Transverse colon (tissue), 4 donors: ENCODE results near the gene PCSK1N. TPM values are rescaled to one million over a fixed set of nuclear protein-coding genes. Genes with fewer than 3 reads are reported as not detected.

Source experiments
- DNase-seq: peaks from one replicate; pipeline ENCODE4 v3.0.0-alpha.2; 2019
- H3K27ac ChIP-seq, 4 donors: fragments of 200-600 bp; sonication (generic); 2 replicates each; pipeline ENCODE4 v1.5.1; 2016 to 2018; ENCODE audit warnings: inconsistent platforms in 4 of 4
- H3K27me3 ChIP-seq: fragments of 200-600 bp; sonication (generic); 2 replicates; pipeline ENCODE4 v1.5.1; 2017; ENCODE audit warnings: inconsistent platforms
- H3K36me3 ChIP-seq, 4 donors: fragments of 200-600 bp; sonication (generic); 2 replicates each; pipeline ENCODE4 v1.5.1; 2017 to 2019; ENCODE audit warnings: inconsistent platforms in 4 of 4
- H3K4me1 ChIP-seq, 4 donors: fragments of 200-600 bp; sonication (generic); 2 replicates each; pipeline ENCODE4 v1.5.1; 2017 to 2020; ENCODE audit warnings: inconsistent platforms in 4 of 4
- H3K4me3 ChIP-seq, 4 donors: fragments of 200-600 bp; sonication (generic); 1 replicate in 1 of 4; 2 replicates in 3 of 4; pipeline versions ENCODE4 v1.5.1 to v1.6.1; 2017 to 2019; ENCODE audit warnings: inconsistent platforms in 4 of 4
- H3K9me3 ChIP-seq, 2 donors: fragments of 200-600 bp; sonication (generic); 2 replicates each; pipeline ENCODE4 v1.5.1; 2017 to 2019; ENCODE audit warnings: inconsistent platforms in 2 of 2
- EP300 ChIP-seq: sonication (generic); formaldehyde crosslinking; IDR thresholded peaks from one replicate; pipeline ENCODE4 v1.6.1; 2017; ENCODE audit warnings: antibody characterized with exemption, low read depth
- POLR2A ChIP-seq: fragments of 450-650 bp; IDR thresholded peaks from one replicate; pipeline ENCODE4 v1.6.1; 2016; ENCODE audit warnings: antibody characterized with exemption, mild to moderate bottlenecking, moderate library complexity
- POLR2AphosphoS5 ChIP-seq, 3 donors: sonication (generic); formaldehyde crosslinking; IDR thresholded peaks; one replicate each; pipeline ENCODE4 v1.6.1; 2016; ENCODE audit warnings: antibody characterized with exemption in 3 of 3
- WGBS, 2 donors: methylation state at CpG; one replicate each; pipeline ENCODE4 v1.1.5; 2018; ENCODE audit warnings: low coverage in 1 of 2; 5-methylcytosine and 5-hydroxymethylcytosine counted together
- in situ Hi-C, 4 donors: fragments of 200-750 bp; cut with MboI; loops; one replicate each; pipeline versions ENCODE4 v1.15.0 to v1.15.1; 2017; ENCODE audit warnings: low sequenced_read_pairs in 3 of 4, low pct_ligation_motif_present in 1 of 4, low pct_unique_long_range_greater_than_20kb in 1 of 4
- intact Hi-C: fragments of 100-400 bp; cut with DNase I; formaldehyde crosslinking; loops from one replicate; pipeline ENCODE4 v1.15.1; 2023; ENCODE audit warnings: low total_unique reads
- total RNA-seq, 4 donors: library from RNA; depleted of rRNA; stranded (reverse); fragments of >200 nt; gene quantifications; one replicate each; pipeline ENCODE4 v1.1.0, GENCODE V29; 2016
- TF ChIP-seq, protein P1 (sequence below), 5 experiments: fragments of 200-600 bp in 3 of 5; fragments of 450-650 bp in 2 of 5; sonication (generic) in 3 of 5; IDR thresholded peaks; 1 replicate in 2 of 5; 2 replicates in 3 of 5; pipeline ENCODE4 v1.5.1; 2016 to 2017; ENCODE audit warnings: antibody characterized with exemption in 5 of 5, inconsistent platforms in 3 of 5, mild to moderate bottlenecking in 2 of 5, moderate library complexity in 1 of 5

The PCSK1N gene
- total RNA-seq, 4 donors from 2014 or later, result 14.0 to 144 (median 20.4) TPM

DNA sequence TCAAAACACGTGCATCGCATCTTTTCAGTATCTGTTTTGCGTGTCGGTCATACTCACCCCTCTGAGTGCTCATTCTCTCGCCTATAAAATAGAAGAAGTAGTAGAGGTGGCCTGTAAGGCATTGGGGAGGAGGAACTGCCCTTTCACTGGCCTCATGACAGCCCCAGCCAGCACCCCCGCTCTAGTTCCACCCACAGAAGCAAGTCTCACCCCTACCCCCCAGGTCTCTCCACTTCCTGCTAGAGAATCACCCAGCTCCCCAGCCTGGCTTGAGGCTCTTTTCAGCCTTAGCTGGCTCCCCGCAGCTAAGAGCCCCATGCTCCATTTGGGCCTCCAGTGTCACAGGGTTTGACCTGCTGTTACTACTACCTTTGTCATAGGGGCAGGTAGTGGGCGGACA is 21.8 kb downstream of the PCSK1N start:
- in situ Hi-C loops (no loop called here), intact Hi-C loops (no loop called here)
- 92 to 100% methylated on average over 2 to 8 of the region's 8 CpGs for WGBS, 2 donors
- Histone ChIP-seq H3K27ac (no peak overlapping the region), H3K27me3 (no peaks in the 10 kb centered on the region), H3K4me1 (no peaks in the 10 kb centered on the region), H3K9me3 (no peaks in the 10 kb centered on the region), H3K4me3 (no peak overlapping the region), H3K36me3 (no peaks in the 10 kb centered on the region)
- TF ChIP-seq POLR2AphosphoS5 (IDR thresholded peaks at IDR 0.05) (no peak), EP300 (no peak), POLR2A (no peak)
- TF ChIP-seq, protein P1, sequence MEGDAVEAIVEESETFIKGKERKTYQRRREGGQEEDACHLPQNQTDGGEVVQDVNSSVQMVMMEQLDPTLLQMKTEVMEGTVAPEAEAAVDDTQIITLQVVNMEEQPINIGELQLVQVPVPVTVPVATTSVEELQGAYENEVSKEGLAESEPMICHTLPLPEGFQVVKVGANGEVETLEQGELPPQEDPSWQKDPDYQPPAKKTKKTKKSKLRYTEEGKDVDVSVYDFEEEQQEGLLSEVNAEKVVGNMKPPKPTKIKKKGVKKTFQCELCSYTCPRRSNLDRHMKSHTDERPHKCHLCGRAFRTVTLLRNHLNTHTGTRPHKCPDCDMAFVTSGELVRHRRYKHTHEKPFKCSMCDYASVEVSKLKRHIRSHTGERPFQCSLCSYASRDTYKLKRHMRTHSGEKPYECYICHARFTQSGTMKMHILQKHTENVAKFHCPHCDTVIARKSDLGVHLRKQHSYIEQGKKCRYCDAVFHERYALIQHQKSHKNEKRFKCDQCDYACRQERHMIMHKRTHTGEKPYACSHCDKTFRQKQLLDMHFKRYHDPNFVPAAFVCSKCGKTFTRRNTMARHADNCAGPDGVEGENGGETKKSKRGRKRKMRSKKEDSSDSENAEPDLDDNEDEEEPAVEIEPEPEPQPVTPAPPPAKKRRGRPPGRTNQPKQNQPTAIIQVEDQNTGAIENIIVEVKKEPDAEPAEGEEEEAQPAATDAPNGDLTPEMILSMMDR (IDR thresholded peaks at IDR 0.05), result no peak
- no peak for DNase-seq

DNA sequence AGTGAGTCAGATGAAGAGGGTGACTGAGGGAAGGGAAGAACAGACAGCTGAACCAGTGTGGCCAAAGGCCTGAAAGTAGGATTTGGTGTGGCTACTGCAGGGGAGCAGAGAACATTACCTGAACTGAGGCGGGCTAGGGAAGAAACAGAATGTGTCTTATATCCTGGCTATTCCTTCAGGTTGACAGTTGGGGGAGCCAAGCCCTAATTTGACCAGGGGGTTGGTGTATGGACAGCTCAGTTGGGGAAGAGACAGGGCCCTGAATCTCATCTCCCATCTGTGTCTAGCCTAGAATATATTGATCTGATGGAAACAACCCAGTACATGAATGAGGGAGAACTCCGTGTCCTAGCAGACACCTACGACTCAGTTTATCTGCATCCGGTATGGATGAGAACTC is 29.3 kb downstream of the PCSK1N start:
- Histone ChIP-seq H3K27me3 (no peaks in the 10 kb centered on the region), H3K27ac (no peak overlapping the region), H3K4me3 (no peak overlapping the region), H3K4me1 (peaks cover 0 to 6% (median 0%) of the 10 kb centered on the region in 4 donors), H3K36me3 (no peaks in the 10 kb centered on the region), H3K9me3 (no peaks in the 10 kb centered on the region)
- intact Hi-C loops, result no loop called here
- in situ Hi-C loops, result no loop called here
- TF ChIP-seq POLR2AphosphoS5 (IDR thresholded peaks at IDR 0.05) (no peak), POLR2A (no peak), EP300 (no peak)
- TF ChIP-seq, protein P1 (IDR thresholded peaks at IDR 0.05), result no peak
- DNase-seq, result no peak
- WGBS, 2 donors, result 83% methylated on average over 4 of the region's 4 CpGs; no CpG with 5 or more reads in 1 of the 2 donors

DNA sequence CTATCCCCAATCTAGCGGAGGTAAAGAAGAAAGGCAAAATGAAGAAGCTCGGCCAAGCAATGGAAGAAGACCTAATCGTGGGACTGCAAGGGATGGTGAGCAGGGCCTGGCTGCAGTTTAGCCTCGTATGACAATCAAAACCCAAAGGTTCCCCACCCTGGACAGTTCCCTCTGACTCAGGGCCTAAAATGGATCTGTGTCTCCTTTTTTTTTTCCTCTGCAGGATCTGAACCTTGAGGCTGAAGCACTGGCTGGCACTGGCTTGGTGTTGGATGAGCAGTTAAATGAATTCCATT is 32.6 kb downstream of the PCSK1N start:
- intact Hi-C loops, result no loop called here
- no peak for TF ChIP-seq POLR2AphosphoS5 (IDR thresholded peaks at IDR 0.05)
- no peak for DNase-seq
- Histone ChIP-seq H3K4me1 (peaks cover 0 to 6% (median 2%) of the 10 kb centered on the region in 4 donors), H3K27ac (peak overlapping the region; percentile 89 to 98 (median 96)), H3K9me3 (no peaks in the 10 kb centered on the region), H3K36me3 (no peaks in the 10 kb centered on the region), H3K4me3 (peak overlapping the region; percentile 6 to 61 (median 48)), H3K27me3 (no peaks in the 10 kb centered on the region)
- in situ Hi-C loops, result no loop called here
- 63% methylated on average over 4 of the region's 4 CpGs; no CpG with 5 or more reads in 1 of the 2 donors for WGBS, 2 donors

DNA sequence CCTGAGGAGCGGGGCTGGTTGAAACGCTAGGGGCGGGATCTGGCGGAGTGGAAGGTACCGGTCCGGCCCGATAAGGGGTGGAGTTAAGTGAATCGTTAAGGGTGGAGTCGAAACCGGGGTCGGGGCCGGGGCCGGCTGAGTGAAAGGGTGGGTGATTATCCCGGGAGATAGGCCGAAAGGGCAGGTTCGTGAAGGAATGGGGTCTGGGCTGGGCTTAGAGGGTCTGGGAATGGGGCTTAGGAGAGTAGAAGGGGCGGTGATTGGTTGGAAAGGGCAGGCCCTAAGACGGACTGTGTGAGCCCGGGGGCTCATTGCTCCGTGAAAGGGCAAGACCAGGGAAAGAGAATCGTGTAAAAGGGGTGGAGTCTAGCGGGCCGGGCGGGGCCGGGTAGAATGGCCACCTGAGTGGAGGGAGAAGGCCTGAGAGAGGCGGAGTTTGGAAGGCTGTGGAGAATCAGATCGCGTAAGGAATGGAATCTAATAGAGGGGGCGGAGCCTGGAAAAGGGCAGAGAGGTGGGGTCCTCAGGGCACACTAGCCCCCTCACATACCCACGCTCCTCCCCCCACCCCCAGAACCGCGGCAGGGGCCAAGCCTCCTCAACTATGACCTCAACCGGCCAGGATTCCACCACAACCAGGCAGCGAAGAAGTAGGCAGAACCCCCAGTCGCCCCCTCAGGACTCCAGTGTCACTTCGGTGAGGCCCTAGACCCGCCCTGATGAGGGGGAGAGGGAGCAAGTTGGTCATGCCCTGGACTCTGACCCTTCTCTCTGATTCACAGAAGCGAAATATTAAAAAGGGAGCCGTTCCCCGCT is 33.1 kb downstream of the PCSK1N start:
- Histone ChIP-seq H3K4me1 (peaks cover 0 to 6% (median 2%) of the 10 kb centered on the region in 4 donors), H3K27ac (peak overlapping the region; percentile 89 to 98 (median 96)), H3K9me3 (no peaks in the 10 kb centered on the region), H3K27me3 (no peaks in the 10 kb centered on the region), H3K4me3 (peak overlapping the region; percentile 6 to 61 (median 48)), H3K36me3 (no peaks in the 10 kb centered on the region)
- in situ Hi-C loops, result no loop called here
- DNase-seq, result peak; percentile 91
- TF ChIP-seq POLR2A (peak; percentile 92), POLR2AphosphoS5 (IDR thresholded peaks at IDR 0.05) (peak in 2 of 3 donors; percentile 40 to 69), EP300 (no peak)
- intact Hi-C loops, result no loop called here
- 39% methylated on average over 40 of the region's 40 CpGs; no CpG with 5 or more reads in 1 of the 2 donors for WGBS, 2 donors

DNA sequence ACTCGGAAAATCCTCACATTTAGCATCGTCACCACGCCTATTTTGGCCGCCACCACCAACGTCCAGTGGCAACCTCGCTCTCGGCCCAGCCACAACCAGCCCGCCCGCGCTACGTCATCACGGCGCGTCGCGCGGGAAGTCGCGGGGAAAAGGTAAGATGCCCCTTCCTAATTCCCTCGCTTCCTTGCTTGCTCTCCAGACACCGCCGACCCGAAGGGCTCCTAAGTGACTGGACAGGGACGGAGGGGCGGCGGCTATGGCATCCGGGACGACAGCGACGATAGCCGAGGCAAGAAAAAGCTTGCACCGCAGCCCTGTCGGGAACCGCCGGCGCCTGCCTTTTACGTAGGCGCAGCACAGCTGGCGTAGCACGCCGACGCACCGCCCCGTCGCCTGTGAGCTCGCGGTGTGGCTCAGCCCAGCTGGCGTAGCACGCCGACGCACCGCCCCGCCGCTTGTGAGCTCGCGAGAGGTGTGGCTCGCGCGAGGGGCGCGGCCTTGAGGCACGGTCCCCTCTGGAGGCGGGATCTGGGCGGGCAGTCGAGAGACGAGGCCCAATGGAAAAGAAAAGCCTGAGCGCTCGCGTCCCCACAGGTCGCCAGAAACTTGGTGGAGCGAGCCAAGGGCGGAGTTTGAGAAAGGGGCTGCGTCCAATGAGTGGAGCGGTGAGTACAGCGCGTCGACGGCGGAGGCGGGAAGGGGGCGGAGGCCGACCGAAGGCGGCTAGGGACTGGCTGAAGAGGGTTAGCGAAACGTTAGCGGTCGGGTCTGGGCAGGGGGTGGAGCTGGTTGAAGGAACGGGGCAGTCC is 33.9 kb downstream of the PCSK1N start, which contains the start of gene HDAC6:
TSS of gene HDAC6 (plus strand) at position 788 of the 809 bp plus-strand sequence. CDS start 626 bp downstream, outside the sequence.
- Histone ChIP-seq H3K9me3 (no peaks in the 10 kb centered on the region), H3K4me1 (peaks cover 0 to 6% (median 2%) of the 10 kb centered on the region in 4 donors), H3K27me3 (no peaks in the 10 kb centered on the region), H3K4me3 (peak within 1 kb of the TSS; percentile 30 to 68 (median 54)), H3K36me3 (no peaks in the 10 kb centered on the region), H3K27ac (peak within 1 kb of the TSS; percentile 89 to 98 (median 96))
- in situ Hi-C loops (no loop called here), intact Hi-C loops (no loop called here)
- WGBS, 2 donors, result 61% methylated on average over 89 of the region's 89 CpGs; no CpG with 5 or more reads in 1 of the 2 donors
- peak; percentile 96 for DNase-seq
- TF ChIP-seq POLR2A (peak; percentile 58), EP300 (no peak), POLR2AphosphoS5 (IDR thresholded peaks at IDR 0.05) (peak; percentile 16 to 63 (median 53))
- TF ChIP-seq, protein P1 (IDR thresholded peaks at IDR 0.05), result no peak
